Stimulated activated CD8-positive, alpha-beta memory T cell treated with anti-CD3 and anti-CD28 coated beads, Interleukin-4, amount 100 ng/mL, for 48 hours (primary cell): ENCODE measurements around the gene RNF168.
A peak's percentile ranks its signal among the peaks of the same experiment; 100 is the strongest.
"Not testable (repeated sequence)": the region's sequence is repeated elsewhere in the genome, so short reads cannot be mapped to it uniquely, and the experiment has no call there.

Experiments
- DNase-seq: peaks from one replicate; pipeline ENCODE4 v3.0.0-alpha.2; 2020

The RNF168 gene

GRCh38 chr3:196514350-196514716 is 10.8 kb upstream of the RNF168 start:
- no peak for DNase-seq

GRCh38 chr3:196513697-196514349 is 10.3 kb upstream of the RNF168 start:
- DNase-seq, result no peak

GRCh38 chr3:196511646-196512425 is 8.3 kb upstream of the RNF168 start:
- DNase-seq, result not testable (repeated sequence)

GRCh38 chr3:196511108-196511507 is 7.5 kb upstream of the RNF168 start:
- DNase-seq, result not testable (repeated sequence)

GRCh38 chr3:196506687-196507086 is 3.1 kb upstream of the RNF168 start:
- DNase-seq, result no peak

- DNase-seq, result no peak
These were observed 988 bp upstream of the RNF168 start for GRCh38 chr3:196504556-196504955.

GRCh38 chr3:196504077-196504398 is 470 bp upstream of the RNF168 start:
- DNase-seq, result not testable (repeated sequence)

GRCh38 chr3:196502775-196503195 is 783 bp downstream of the RNF168 start:
- peak; percentile 67 for DNase-seq

- no peak for DNase-seq
These were observed 2.1 kb downstream of the RNF168 start for GRCh38 chr3:196501316-196502044.

- DNase-seq, result peak; percentile 58
These were observed 3.6 kb downstream of the RNF168 start for GRCh38 chr3:196499807-196500524.

- no peak for DNase-seq
These were observed 4.5 kb downstream of the RNF168 start for GRCh38 chr3:196499061-196499460.

- DNase-seq, result no peak
These were observed 5.3 kb downstream of the RNF168 start for GRCh38 chr3:196498297-196498696.

- no peak for DNase-seq
These were observed 7.4 kb downstream of the RNF168 start for GRCh38 chr3:196496183-196496582.

GRCh38 chr3:196493292-196493691 is 10.3 kb downstream of the RNF168 start:
- DNase-seq, result no peak

GRCh38 chr3:196492080-196492479 is 11.5 kb downstream of the RNF168 start:
- DNase-seq, result no peak

GRCh38 chr3:196489747-196490146 is 13.8 kb downstream of the RNF168 start:
- no peak for DNase-seq

GRCh38 chr3:196486263-196486662 is 17.3 kb downstream of the RNF168 start:
- DNase-seq, result peak; percentile 32

GRCh38 chr3:196477678-196478077 is 25.9 kb downstream of the RNF168 start:
- DNase-seq, result no peak

GRCh38 chr3:196472286-196472685 is 31.3 kb downstream of the RNF168 start:
- DNase-seq, result no peak

- no peak for DNase-seq
These were observed 32.0 kb downstream of the RNF168 start for GRCh38 chr3:196471551-196471950.

- not testable (repeated sequence) for DNase-seq
These were observed 33.4 kb downstream of the RNF168 start for GRCh38 chr3:196470182-196470581.

GRCh38 chr3:196463804-196464203 is 39.8 kb downstream of the RNF168 start:
- no peak for DNase-seq

GRCh38 chr3:196463478-196463756 is 40.2 kb downstream of the RNF168 start:
- DNase-seq, result no peak
